Upper lobe of left lung (tissue), 6 donors: Measurements from ENCODE around the gene SF3A2. TPM values are rescaled to one million over a fixed set of nuclear protein-coding genes. Genes with fewer than 3 reads are reported as not detected.
A peak's percentile ranks its signal among the peaks of the same experiment; 100 is the strongest.

Source experiments
- ATAC-seq, 2 donors: fragments of 200-7000 bp; cut with Tn5 transposase; one replicate each; pipeline ENCODE4 v1.9.1; 2022; ENCODE audit warnings: mild to moderate bottlenecking in 2 of 2, moderate library complexity in 2 of 2; ENCODE audit not compliant: low FRiP score in 2 of 2
- DNase-seq, 2 donors: peaks; one replicate each; pipeline ENCODE4 v3.0.0-alpha.2; 2019 to 2020
- H3K27ac ChIP-seq, 4 donors: fragments of 200-600 bp; sonication (generic); one replicate each; pipeline ENCODE4 v1.5.1; 2016 to 2019
- H3K27me3 ChIP-seq, 4 donors: fragments of 200-600 bp; sonication (generic); one replicate each; pipeline ENCODE4 v1.5.1; 2017 to 2019
- H3K36me3 ChIP-seq, 4 donors: fragments of 200-600 bp; sonication (generic); one replicate each; pipeline ENCODE4 v1.5.1; 2016 to 2019
- H3K4me1 ChIP-seq, 4 donors: fragments of 200-600 bp; sonication (generic); one replicate each; pipeline ENCODE4 v1.5.1; 2018 to 2019
- H3K4me3 ChIP-seq, 4 donors: fragments of 200-600 bp; sonication (generic); one replicate each; pipeline ENCODE4 v1.5.1; 2017 to 2019; ENCODE audit warnings: mild to moderate bottlenecking in 2 of 4, moderate library complexity in 1 of 4
- H3K9me3 ChIP-seq, 4 donors: fragments of 200-600 bp; sonication (generic); one replicate each; pipeline ENCODE4 v1.5.1; 2018 to 2019
- EP300 ChIP-seq, 4 donors: sonication (generic); formaldehyde crosslinking; IDR thresholded peaks; one replicate each; pipeline ENCODE4 v1.5.1; 2017; ENCODE audit warnings: antibody characterized with exemption in 4 of 4, control low read depth in 2 of 4
- POLR2A ChIP-seq, 4 donors: fragments of 450-650 bp; IDR thresholded peaks; one replicate each; pipeline ENCODE4 v1.5.1; 2016 to 2017; ENCODE audit warnings: antibody characterized with exemption in 4 of 4, mild to moderate bottlenecking in 2 of 4
- POLR2AphosphoS5 ChIP-seq, 2 donors: sonication (generic); formaldehyde crosslinking; IDR thresholded peaks; one replicate each; pipeline ENCODE4 v1.5.1; 2017; ENCODE audit warnings: antibody characterized with exemption in 2 of 2
- WGBS, 2 donors: methylation state at CpG; one replicate each; pipeline ENCODE4 v1.1.5; 2017 to 2018; 5-methylcytosine and 5-hydroxymethylcytosine counted together
- total RNA-seq, 6 donors: library from RNA; depleted of rRNA in 4 of 6; stranded (reverse); fragments of >200 nt in 4 of 6; gene quantifications; one replicate each; pipeline versions ENCODE4 v1.1.0 to v1.2.1, GENCODE V29; 2016 to 2021
- TF ChIP-seq, protein P1 (sequence below), 6 experiments: fragments of 450-650 bp in 4 of 6; fragments of 200-600 bp in 2 of 6; sonication (generic) in 2 of 6; IDR thresholded peaks; one replicate each; pipeline ENCODE4 v1.5.1; 2016 to 2019; ENCODE audit warnings: antibody characterized with exemption in 6 of 6
- donor health status: DM: no; HTN: no; CAD: no; lungs with moderate emphysema.
- donor health status: DM: no; HTN: yes; CAD: no; lungs with severe emphysema.

SF3A2 gene
- total RNA-seq, 6 donors from 2014 or later, result 39.8 to 104 (median 70.7) TPM

DNA sequence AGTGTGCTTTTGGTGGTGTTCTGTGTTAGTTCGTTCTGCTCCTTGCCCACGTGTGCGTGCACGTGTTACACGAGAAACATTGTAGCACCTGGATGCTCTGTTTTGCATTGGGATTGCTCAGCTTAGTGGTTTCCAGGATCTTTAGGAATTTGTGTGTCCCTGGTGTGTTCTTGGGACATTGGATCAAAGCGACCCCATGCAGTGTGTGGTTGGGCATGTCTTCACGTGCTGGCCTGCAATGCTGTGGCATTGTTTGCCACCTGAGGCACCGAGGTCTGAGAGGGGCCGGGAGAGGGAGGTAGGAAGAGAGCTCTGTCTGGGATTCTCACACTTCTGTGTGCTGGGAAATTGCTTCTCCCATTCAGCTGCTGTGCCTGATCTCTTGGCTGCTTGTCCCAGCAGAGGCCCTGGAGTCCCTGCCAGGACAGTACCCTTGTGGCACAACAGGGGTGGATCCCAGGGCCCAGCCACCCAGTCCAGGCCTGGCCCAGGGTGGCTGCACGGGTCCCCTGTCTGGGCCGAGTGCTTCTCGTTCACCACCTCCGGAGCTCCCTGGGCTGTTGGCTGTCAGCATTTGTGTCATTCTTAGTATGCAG, 11.8 kb upstream of the SF3A2 start:
- Histone ChIP-seq H3K36me3 (peaks cover 32 to 100% (median 96%) of the 10 kb centered on the region in 4 donors), H3K27me3 (no peaks in the 10 kb centered on the region), H3K9me3 (no peaks in the 10 kb centered on the region), H3K4me3 (no peak overlapping the region), H3K27ac (no peak overlapping the region), H3K4me1 (no peaks in the 10 kb centered on the region)
- DNase-seq (no peak), ATAC-seq (no peak)
- TF ChIP-seq, protein P1, sequence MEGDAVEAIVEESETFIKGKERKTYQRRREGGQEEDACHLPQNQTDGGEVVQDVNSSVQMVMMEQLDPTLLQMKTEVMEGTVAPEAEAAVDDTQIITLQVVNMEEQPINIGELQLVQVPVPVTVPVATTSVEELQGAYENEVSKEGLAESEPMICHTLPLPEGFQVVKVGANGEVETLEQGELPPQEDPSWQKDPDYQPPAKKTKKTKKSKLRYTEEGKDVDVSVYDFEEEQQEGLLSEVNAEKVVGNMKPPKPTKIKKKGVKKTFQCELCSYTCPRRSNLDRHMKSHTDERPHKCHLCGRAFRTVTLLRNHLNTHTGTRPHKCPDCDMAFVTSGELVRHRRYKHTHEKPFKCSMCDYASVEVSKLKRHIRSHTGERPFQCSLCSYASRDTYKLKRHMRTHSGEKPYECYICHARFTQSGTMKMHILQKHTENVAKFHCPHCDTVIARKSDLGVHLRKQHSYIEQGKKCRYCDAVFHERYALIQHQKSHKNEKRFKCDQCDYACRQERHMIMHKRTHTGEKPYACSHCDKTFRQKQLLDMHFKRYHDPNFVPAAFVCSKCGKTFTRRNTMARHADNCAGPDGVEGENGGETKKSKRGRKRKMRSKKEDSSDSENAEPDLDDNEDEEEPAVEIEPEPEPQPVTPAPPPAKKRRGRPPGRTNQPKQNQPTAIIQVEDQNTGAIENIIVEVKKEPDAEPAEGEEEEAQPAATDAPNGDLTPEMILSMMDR (IDR thresholded peaks at IDR 0.05), result no peak
- no peak for TF ChIP-seq EP300 (IDR thresholded peaks at IDR 0.05)
- no peak for TF ChIP-seq POLR2A (IDR thresholded peaks at IDR 0.05)
- TF ChIP-seq POLR2AphosphoS5 (IDR thresholded peaks at IDR 0.05), result no peak
- 90 to 93% methylated on average over 12 to 13 of the region's 13 CpGs for WGBS, 2 donors

DNA sequence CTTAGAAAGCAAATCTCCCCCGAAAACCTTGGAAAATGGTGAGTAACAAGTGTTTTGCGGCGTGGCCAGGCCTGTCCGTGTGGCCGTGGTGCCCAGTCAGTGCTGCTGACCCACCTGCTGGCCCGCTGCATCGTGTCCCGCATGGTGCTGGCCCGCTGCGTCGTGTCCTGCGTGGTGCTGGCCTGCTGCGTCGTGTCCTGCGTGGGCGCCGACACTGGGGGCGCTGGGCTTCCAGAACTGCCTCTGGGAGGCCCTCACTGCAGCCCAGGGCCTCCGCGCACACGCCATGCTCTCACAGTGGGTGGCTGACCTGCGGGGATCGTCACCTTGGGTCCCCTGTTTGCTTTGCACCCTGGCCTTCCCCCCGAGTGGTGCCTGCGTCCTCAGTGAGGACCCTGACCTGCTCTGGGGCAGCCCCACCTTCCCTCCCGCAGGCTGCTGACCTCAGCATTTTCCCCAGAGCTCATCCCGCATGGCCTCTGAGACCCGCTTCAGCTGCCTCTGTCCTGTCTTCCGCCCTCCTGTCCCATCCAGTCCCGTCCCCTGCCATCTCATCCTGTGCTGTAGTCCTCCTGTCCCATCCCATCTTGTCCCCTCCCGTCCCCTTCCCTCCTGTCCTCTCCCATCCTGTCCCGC, 11.1 kb upstream of the SF3A2 start:
- no peak for ATAC-seq
- peaks cover 34 to 100% (median 96%) of the 10 kb centered on the region in 4 donors for H3K36me3 ChIP-seq
- 95 to 99% methylated on average over 25 to 32 of the region's 32 CpGs for WGBS, 2 donors

DNA sequence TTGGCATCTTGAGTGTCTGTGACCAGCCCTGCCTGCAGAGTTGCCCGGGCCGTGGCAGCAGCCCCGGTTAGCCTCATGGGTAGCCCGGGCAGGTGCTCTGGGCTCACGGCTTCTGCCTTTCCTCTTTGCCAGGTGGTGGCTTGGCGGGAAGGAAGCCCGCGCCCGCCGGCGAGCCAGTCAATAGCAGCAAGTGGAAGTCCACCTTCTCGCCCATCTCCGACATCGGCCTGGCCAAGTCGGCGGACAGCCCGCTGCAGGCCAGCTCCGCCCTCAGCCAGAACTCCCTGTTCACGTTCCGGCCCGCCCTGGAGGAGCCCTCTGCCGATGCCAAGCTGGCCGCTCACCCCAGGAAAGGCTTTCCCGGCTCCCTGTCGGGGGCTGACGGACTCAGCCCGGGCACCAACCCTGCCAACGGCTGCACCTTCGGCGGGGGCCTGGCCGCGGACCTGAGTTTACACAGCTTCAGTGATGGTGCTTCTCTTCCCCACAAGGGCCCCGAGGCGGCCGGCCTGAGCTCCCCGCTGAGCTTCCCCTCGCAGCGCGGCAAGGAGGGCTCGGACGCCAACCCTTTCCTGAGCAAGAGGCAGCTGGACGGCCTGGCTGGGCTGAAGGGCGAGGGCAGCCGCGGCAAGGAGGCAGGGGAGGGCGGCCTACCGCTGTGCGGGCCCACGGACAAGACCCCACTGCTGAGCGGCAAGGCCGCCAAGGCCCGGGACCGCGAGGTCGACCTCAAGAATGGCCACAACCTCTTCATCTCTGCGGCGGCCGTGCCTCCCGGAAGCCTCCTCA, 10.4 kb upstream of the SF3A2 start:
- H3K9me3 ChIP-seq, result no peaks in the 10 kb centered on the region
- H3K4me1 ChIP-seq, result no peaks in the 10 kb centered on the region
- no peaks in the 10 kb centered on the region for H3K27me3 ChIP-seq
- 96 to 98% methylated on average over 17 to 48 of the region's 59 CpGs for WGBS, 2 donors
- no peak overlapping the region for H3K27ac ChIP-seq
- DNase-seq, result peak in 1 of 2 donors; percentile 86
- ATAC-seq, result no peak
- no peak for TF ChIP-seq EP300 (IDR thresholded peaks at IDR 0.05)
- no peak for TF ChIP-seq POLR2A (IDR thresholded peaks at IDR 0.05)
- TF ChIP-seq, protein P1 (IDR thresholded peaks at IDR 0.05), result no peak
- no peak for TF ChIP-seq POLR2AphosphoS5 (IDR thresholded peaks at IDR 0.05)
- H3K36me3 ChIP-seq, result peaks cover 34 to 100% (median 96%) of the 10 kb centered on the region in 4 donors
- H3K4me3 ChIP-seq, result no peak overlapping the region

More for the DNA sequence above, 11.1 kb upstream of the SF3A2 start:
- H3K27me3 ChIP-seq, result no peaks in the 10 kb centered on the region
- no peaks in the 10 kb centered on the region for H3K9me3 ChIP-seq
- TF ChIP-seq POLR2A (IDR thresholded peaks at IDR 0.05) (no peak), POLR2AphosphoS5 (IDR thresholded peaks at IDR 0.05) (no peak), EP300 (IDR thresholded peaks at IDR 0.05) (no peak)
- TF ChIP-seq, protein P1 (IDR thresholded peaks at IDR 0.05), result no peak
- no peaks in the 10 kb centered on the region for H3K4me1 ChIP-seq
- no peak overlapping the region for H3K4me3 ChIP-seq
- peak in 1 of 2 donors; percentile 71 for DNase-seq
- no peak overlapping the region for H3K27ac ChIP-seq

GRCh38 chr19:2226840-2227360, 9.7 kb upstream of the SF3A2 start:
- 96 to 97% methylated on average over 11 to 42 of the region's 53 CpGs for WGBS, 2 donors
- peaks cover 34 to 100% (median 93%) of the 10 kb centered on the region in 4 donors for H3K36me3 ChIP-seq
- TF ChIP-seq POLR2AphosphoS5 (IDR thresholded peaks at IDR 0.05), result no peak
- TF ChIP-seq POLR2A (IDR thresholded peaks at IDR 0.05), result no peak
- TF ChIP-seq, protein P1 (IDR thresholded peaks at IDR 0.05), result no peak
- no peak for TF ChIP-seq EP300 (IDR thresholded peaks at IDR 0.05)

More at GRCh38 chr19:2226840-2227360, 9.7 kb upstream of the SF3A2 start:
- H3K9me3 ChIP-seq, result no peaks in the 10 kb centered on the region
- no peak overlapping the region for H3K4me3 ChIP-seq
- ATAC-seq (no peak), DNase-seq (peak in 1 of 2 donors; percentile 84)
- H3K27me3 ChIP-seq, result no peaks in the 10 kb centered on the region
- no peak overlapping the region for H3K27ac ChIP-seq
- no peaks in the 10 kb centered on the region for H3K4me1 ChIP-seq
